Endothelial cell (in vitro differentiated cells): ENCODE measurements around the gene DR1. TPM values are rescaled to one million over a fixed set of nuclear protein-coding genes. Genes with fewer than 3 reads are reported as not detected.

Experiments used
- DNase-seq: peaks from one replicate; pipeline ENCODE4 v3.0.0; 2021; ENCODE audit warnings: low spot score
- H3K27ac Mint-ChIP-seq: one replicate; pipeline ENCODE4 v1.8.0; 2021; ENCODE audit warnings: mixed read lengths, inconsistent platforms; ENCODE audit not compliant: unreplicated experiment
- H3K27me3 Mint-ChIP-seq: one replicate; pipeline ENCODE4 v1.8.0; 2021; ENCODE audit warnings: mild to moderate bottlenecking, moderate library complexity, mixed read lengths, inconsistent platforms; ENCODE audit not compliant: unreplicated experiment
- H3K36me3 Mint-ChIP-seq: one replicate; pipeline ENCODE4 v1.8.0; 2021; ENCODE audit warnings: mild to moderate bottlenecking, low read depth, mixed read lengths, inconsistent platforms; ENCODE audit not compliant: unreplicated experiment
- H3K4me1 Mint-ChIP-seq: one replicate; pipeline ENCODE4 v1.8.0; 2021; ENCODE audit warnings: mild to moderate bottlenecking, mixed read lengths, inconsistent platforms; ENCODE audit not compliant: unreplicated experiment
- H3K4me3 Mint-ChIP-seq: one replicate; pipeline ENCODE4 v1.8.0; 2021; ENCODE audit warnings: mild to moderate bottlenecking, mixed read lengths, inconsistent platforms; ENCODE audit not compliant: unreplicated experiment
- H3K9me3 Mint-ChIP-seq: one replicate; pipeline ENCODE4 v1.8.0; 2021; ENCODE audit warnings: mixed read lengths, inconsistent platforms; ENCODE audit not compliant: unreplicated experiment
- CTCF ChIP-seq: fragments of 200-600 bp; sonication (generic); IDR thresholded peaks from one replicate; pipeline ENCODE4 v1.5.0; 2021; ENCODE audit warnings: antibody characterized with exemption; ENCODE audit not compliant: unreplicated experiment
- total RNA-seq: library from RNA; stranded (reverse); fragmentation: NEBNext Ultra II Directional; extraction: Animal tissue kit (Norgen Biotek cat#: 25700); gene quantifications from one replicate; pipeline ENCODE4 v1.2.1, GENCODE V29; 2021; ENCODE audit not compliant: unreplicated experiment

The DR1 gene
- total RNA-seq, 1 donor from 2014 or later: 47.4 TPM

- H3K27me3 Mint-ChIP-seq: peaks cover 1% of the 10 kb centered on the region
- peaks cover 14% of the 10 kb centered on the region for H3K36me3 Mint-ChIP-seq
- peaks cover 7% of the 10 kb centered on the region for H3K4me1 Mint-ChIP-seq
- no peak for DNase-seq
- H3K9me3 Mint-ChIP-seq: peaks cover 10% of the 10 kb centered on the region
- H3K4me3 Mint-ChIP-seq: no peak overlapping the region
- TF ChIP-seq CTCF: no peak
- H3K27ac Mint-ChIP-seq: no peak overlapping the region
Measured at GRCh38 chr1:93411000-93411399, 65.3 kb downstream of the DR1 start.

- TF ChIP-seq CTCF: no peak
- peaks cover 1% of the 10 kb centered on the region for H3K27me3 Mint-ChIP-seq
- H3K4me1 Mint-ChIP-seq: peaks cover 7% of the 10 kb centered on the region
- H3K27ac Mint-ChIP-seq: no peak overlapping the region
- H3K9me3 Mint-ChIP-seq: no peaks in the 10 kb centered on the region
- no peak for DNase-seq
- peaks cover under 1% of the 10 kb centered on the region for H3K36me3 Mint-ChIP-seq
- H3K4me3 Mint-ChIP-seq: no peak overlapping the region
Measured at GRCh38 chr1:93414749-93415148, 69.0 kb downstream of the DR1 start.

- peak overlapping the region; percentile 43 for H3K4me3 Mint-ChIP-seq
- H3K9me3 Mint-ChIP-seq: no peaks in the 10 kb centered on the region
- TF ChIP-seq CTCF: no peak
- no peak for DNase-seq
- peaks cover 1% of the 10 kb centered on the region for H3K27me3 Mint-ChIP-seq
- H3K27ac Mint-ChIP-seq: no peak overlapping the region
- H3K36me3 Mint-ChIP-seq: no peaks in the 10 kb centered on the region
- H3K4me1 Mint-ChIP-seq: peaks cover 7% of the 10 kb centered on the region
Measured at GRCh38 chr1:93415296-93415695, 69.6 kb downstream of the DR1 start.

- Mint-ChIP-seq H3K4me1 (peaks cover 7% of the 10 kb centered on the region), H3K4me3 (no peak overlapping the region), H3K36me3 (no peaks in the 10 kb centered on the region), H3K9me3 (no peaks in the 10 kb centered on the region), H3K27me3 (peaks cover 1% of the 10 kb centered on the region), H3K27ac (no peak overlapping the region)
- no peak for TF ChIP-seq CTCF
- DNase-seq: no peak
Measured at GRCh38 chr1:93416183-93416582, 70.5 kb downstream of the DR1 start.

Other genes with a start within 250 kb of the DR1 start
- 34.5 TPM for gene TMED5, start 165.5 kb upstream of the DR1 start, total RNA-seq
- 10.4 TPM for gene CCDC18, start 165.2 kb upstream of the DR1 start, total RNA-seq
- gene FNBP1L, start 102.2 kb downstream of the DR1 start, total RNA-seq: 107 TPM